Measurements from ENCODE around the gene APOC4. TPM values are rescaled to one million over a fixed set of nuclear protein-coding genes. Genes with fewer than 3 reads are reported as not detected.

Gene APOC4
- total RNA-seq, 1 experiment from 2014 or later: not detected

- TF ChIP-seq ZBTB33 (IDR thresholded peaks at IDR 0.05; ENCODE audit: extremely low read depth, insufficient replicate concordance, low read length) (no peak), ZFX (IDR thresholded peaks at IDR 0.05) (no peak), TCF7L2 (IDR thresholded peaks at IDR 0.05; ENCODE audit: borderline replicate concordance, extremely low read depth, insufficient read depth, insufficient read length) (no peak), SP1 (IDR thresholded peaks at IDR 0.05; ENCODE audit: low read depth) (no peak)
Measured at GRCh38 chr19:44986389-44986788, 44.4 kb downstream of the APOC4 start (continued).

GRCh38 chr19:44987148-44987675 lies 45.2 kb downstream of the APOC4 start:
- no peak overlapping the region for H3K27ac ChIP-seq (ENCODE audit: low read depth, low read length)
- intact Hi-C loops (cut with micrococcal nuclease): no loop called here
- ChIA-PET RAD21 (ENCODE audit: low non-redundant PET in 1 of 2, low total read pairs in 2 of 2, uncharacterized antibody in 2 of 2, unreplicated experiment in 2 of 2) (no interaction called here), CTCF (no interaction called here), POLR2A (no interaction called here)
- ATAC-seq: no peak
- no peaks in the 10 kb centered on the region for H3K27me3 ChIP-seq (ENCODE audit: insufficient read depth, low read length)
- H3K9me3 ChIP-seq (ENCODE audit: control insufficient read depth in 1 of 2, insufficient read depth in 1 of 2, low read depth in 1 of 2, low read length in 2 of 2): no peaks in the 10 kb centered on the region
- H3K4me1 ChIP-seq (ENCODE audit: control insufficient read depth in 1 of 2, insufficient read depth in 2 of 2, low read length in 2 of 2): no peaks in the 10 kb centered on the region
- H3K9ac ChIP-seq (ENCODE audit: low read length): no peak overlapping the region
- H3K4me3 ChIP-seq (replicated peaks in 1 of 2; ENCODE audit: low read depth in 1 of 2, low read length in 2 of 2): no peak overlapping the region
- no peak for DNase-seq (ENCODE audit: low read depth, low spot score)
- no peaks in the 10 kb centered on the region for H4K20me1 ChIP-seq (ENCODE audit: insufficient read depth)
- peaks cover 0 to 16% of the 10 kb centered on the region in 2 experiments; a peak in 3 of 4 replicates for H3K36me3 ChIP-seq (ENCODE audit: control insufficient read depth in 1 of 2, insufficient read depth in 2 of 2, low read length in 2 of 2)
- no peaks in the 10 kb centered on the region for H3K79me2 ChIP-seq (ENCODE audit: insufficient read depth, low read length)
- H2AFZ ChIP-seq (ENCODE audit: low read depth, low read length, poor library complexity, severe bottlenecking): no peak overlapping the region
- no peaks in the 10 kb centered on the region for H3K9me2 ChIP-seq (ENCODE audit: insufficient read depth)
- H3K4me2 ChIP-seq (ENCODE audit: low read length): no peak overlapping the region
- TF ChIP-seq ZFX (IDR thresholded peaks at IDR 0.05): no peak
- no TSS peak for BruUV-seq (replicated peaks)

GRCh38 chr19:44988273-44988672 lies 46.2 kb downstream of the APOC4 start:
- H2AFZ ChIP-seq (ENCODE audit: low read depth, low read length, poor library complexity, severe bottlenecking): no peak overlapping the region
- ChIA-PET POLR2A (no interaction called here), CTCF (interaction anchor here (2.1 kb wide), 1 partner anchor 71 kb away, joined by 6 read pairs; no protein-coding TSS in a partner anchor), RAD21 (ENCODE audit: low non-redundant PET in 1 of 2, low total read pairs in 2 of 2, uncharacterized antibody in 2 of 2, unreplicated experiment in 2 of 2) (no interaction called here)
- intact Hi-C loops (cut with micrococcal nuclease): no loop called here
- H3K9me3 ChIP-seq (ENCODE audit: control insufficient read depth in 1 of 2, insufficient read depth in 1 of 2, low read depth in 1 of 2, low read length in 2 of 2): no peaks in the 10 kb centered on the region
- no TSS peak for BruUV-seq (replicated peaks)
- ATAC-seq: no peak
- H3K9me2 ChIP-seq (ENCODE audit: insufficient read depth): no peaks in the 10 kb centered on the region
- no peak overlapping the region for H3K4me2 ChIP-seq (ENCODE audit: low read length)
- H3K36me3 ChIP-seq (ENCODE audit: control insufficient read depth in 1 of 2, insufficient read depth in 2 of 2, low read length in 2 of 2): peaks cover 0 to 17% of the 10 kb centered on the region in 2 experiments; a peak in 3 of 4 replicates
- no peak overlapping the region for H3K9ac ChIP-seq (ENCODE audit: low read length)
- TF ChIP-seq POLR2AphosphoS5 (IDR thresholded peaks at IDR 0.05; ENCODE audit: low read depth, low read length): no peak
- no peak overlapping the region for H3K4me3 ChIP-seq (replicated peaks in 1 of 2; ENCODE audit: low read depth in 1 of 2, low read length in 2 of 2)
- no peak for DNase-seq (ENCODE audit: low read depth, low spot score)
- no peaks in the 10 kb centered on the region for H4K20me1 ChIP-seq (ENCODE audit: insufficient read depth)
- H3K27me3 ChIP-seq (ENCODE audit: insufficient read depth, low read length): no peaks in the 10 kb centered on the region
- no peaks in the 10 kb centered on the region for H3K4me1 ChIP-seq (ENCODE audit: control insufficient read depth in 1 of 2, insufficient read depth in 2 of 2, low read length in 2 of 2)
- H3K79me2 ChIP-seq (ENCODE audit: insufficient read depth, low read length): no peaks in the 10 kb centered on the region
- no peak overlapping the region for H3K27ac ChIP-seq (ENCODE audit: low read depth, low read length)

Data from HCT116 (cell line).